ENCODE results near the gene SNX20.

The SNX20 gene

DNA sequence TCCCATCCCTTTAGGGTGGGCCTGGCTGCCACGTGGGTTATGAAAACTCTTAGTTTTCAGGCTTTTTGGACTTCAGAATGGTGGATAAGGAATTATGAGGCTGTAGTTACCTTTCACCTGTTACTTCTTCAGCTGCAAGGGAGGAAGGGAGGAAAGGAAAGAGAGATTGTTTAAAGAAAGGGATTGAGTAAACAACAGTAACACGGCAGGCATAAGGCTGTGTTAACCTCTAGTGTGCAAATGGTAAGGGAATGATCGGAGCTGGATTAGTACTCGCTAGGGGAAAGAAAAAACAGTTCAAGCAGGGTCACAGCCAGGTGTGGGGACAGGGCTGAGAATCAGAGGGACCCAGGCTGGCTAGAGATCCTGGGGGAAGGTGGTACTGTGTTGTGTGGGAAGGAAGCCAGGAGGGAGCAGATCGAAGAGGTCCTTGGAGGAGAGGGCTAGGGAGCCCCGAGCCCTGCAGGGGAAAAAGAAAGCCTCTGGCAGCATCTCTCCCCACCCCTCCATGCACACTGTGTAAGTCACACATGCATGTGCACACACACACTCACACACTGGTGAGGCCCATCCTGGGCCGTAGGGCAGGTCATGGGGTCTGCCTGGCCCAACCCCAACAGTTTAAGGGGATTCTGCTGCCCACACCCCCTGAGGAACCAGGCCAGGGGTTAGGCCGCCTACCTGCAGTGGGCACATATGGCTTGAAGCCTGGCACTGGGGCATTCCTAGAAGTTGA lies 49.7 kb downstream of the SNX20 start:
- Histone ChIP-seq H3K4me1 (ENCODE audit: control insufficient read depth, insufficient read depth, low read length) (peaks cover 11% of the 10 kb centered on the region), H3K9ac (ENCODE audit: low read length) (no peak overlapping the region), H3K27me3 (ENCODE audit: control insufficient read depth, insufficient read depth, low read length) (no peaks in the 10 kb centered on the region), H3K36me3 (ENCODE audit: control insufficient read depth, insufficient read depth, low read length) (no peaks in the 10 kb centered on the region), H3K27ac (ENCODE audit: low read depth, low read length) (no peak overlapping the region), H3K4me3 (ENCODE audit: low read length) (no peak overlapping the region)

DNA sequence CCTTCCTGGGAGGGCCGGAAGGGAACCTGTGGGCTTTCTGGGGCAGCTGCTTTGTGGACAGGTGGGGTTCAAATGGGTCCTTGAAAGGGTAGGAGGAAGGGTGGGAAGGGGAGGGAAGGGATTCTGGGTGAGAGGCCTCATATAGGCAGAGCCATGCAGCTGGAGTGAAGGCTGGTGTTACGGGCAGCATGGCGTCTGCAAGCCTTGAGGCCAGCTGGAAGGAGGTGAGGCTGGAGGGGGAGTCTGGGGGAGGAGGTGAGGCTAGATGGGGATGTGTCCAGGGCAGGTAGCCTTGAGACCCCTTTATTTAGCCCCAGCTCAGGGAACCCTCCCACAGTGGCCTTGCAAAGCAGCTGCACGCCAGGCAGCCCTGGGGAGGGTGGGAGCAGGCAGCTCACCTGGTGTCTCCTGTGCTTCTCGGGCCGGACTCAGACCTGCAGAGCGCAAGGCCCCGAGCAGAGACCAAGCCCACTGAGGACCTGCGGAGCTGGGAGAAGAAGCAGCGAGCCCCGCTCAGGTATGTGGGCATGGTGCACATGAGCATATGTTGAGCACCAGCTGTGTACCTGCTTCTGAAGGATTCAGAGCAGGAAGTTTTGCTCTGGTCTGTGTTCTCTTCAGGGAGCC lies 50.6 kb downstream of the SNX20 start:
- Histone ChIP-seq H3K9ac (ENCODE audit: low read length) (no peak overlapping the region), H3K36me3 (ENCODE audit: control insufficient read depth, insufficient read depth, low read length) (no peaks in the 10 kb centered on the region), H3K27me3 (ENCODE audit: control insufficient read depth, insufficient read depth, low read length) (no peaks in the 10 kb centered on the region), H3K27ac (ENCODE audit: low read depth, low read length) (no peak overlapping the region), H3K4me1 (ENCODE audit: control insufficient read depth, insufficient read depth, low read length) (peaks cover 11% of the 10 kb centered on the region), H3K4me3 (ENCODE audit: low read length) (no peak overlapping the region)

- Histone ChIP-seq H3K4me3 (ENCODE audit: low read length) (no peak overlapping the region), H3K4me1 (ENCODE audit: control insufficient read depth, insufficient read depth, low read length) (peaks cover 11% of the 10 kb centered on the region), H3K36me3 (ENCODE audit: control insufficient read depth, insufficient read depth, low read length) (no peaks in the 10 kb centered on the region), H3K9ac (ENCODE audit: low read length) (no peak overlapping the region), H3K27ac (ENCODE audit: low read depth, low read length) (no peak overlapping the region), H3K27me3 (ENCODE audit: control insufficient read depth, insufficient read depth, low read length) (no peaks in the 10 kb centered on the region)
These were observed 51.8 kb downstream of the SNX20 start for GRCh38 chr16:50629334-50629733.

GRCh38 chr16:50628156-50628802 lies 52.8 kb downstream of the SNX20 start:
- Histone ChIP-seq H3K27me3 (ENCODE audit: control insufficient read depth, insufficient read depth, low read length) (no peaks in the 10 kb centered on the region), H3K4me1 (ENCODE audit: control insufficient read depth, insufficient read depth, low read length) (peaks cover 11% of the 10 kb centered on the region), H3K36me3 (ENCODE audit: control insufficient read depth, insufficient read depth, low read length) (no peaks in the 10 kb centered on the region), H3K9ac (ENCODE audit: low read length) (no peak overlapping the region), H3K4me3 (ENCODE audit: low read length) (no peak overlapping the region), H3K27ac (ENCODE audit: low read depth, low read length) (no peak overlapping the region)

- H3K36me3 ChIP-seq (ENCODE audit: control insufficient read depth, insufficient read depth, low read length): no peaks in the 10 kb centered on the region
These were observed 53.7 kb downstream of the SNX20 start for GRCh38 chr16:50627419-50627818.

GRCh38 chr16:50626868-50627267 lies 54.2 kb downstream of the SNX20 start:
- Histone ChIP-seq H3K4me1 (ENCODE audit: control insufficient read depth, insufficient read depth, low read length) (peaks cover 11% of the 10 kb centered on the region), H3K27me3 (ENCODE audit: control insufficient read depth, insufficient read depth, low read length) (no peaks in the 10 kb centered on the region), H3K27ac (ENCODE audit: low read depth, low read length) (peak overlapping the region; percentile 40), H3K36me3 (ENCODE audit: control insufficient read depth, insufficient read depth, low read length) (no peaks in the 10 kb centered on the region), H3K4me3 (ENCODE audit: low read length) (peak overlapping the region; percentile 16), H3K9ac (ENCODE audit: low read length) (no peak overlapping the region)

More at GRCh38 chr16:50627419-50627818, 53.7 kb downstream of the SNX20 start:
- H3K4me1 ChIP-seq (ENCODE audit: control insufficient read depth, insufficient read depth, low read length): peaks cover 11% of the 10 kb centered on the region
- H3K9ac ChIP-seq (ENCODE audit: low read length): no peak overlapping the region
- peak overlapping the region; percentile 16 for H3K4me3 ChIP-seq (ENCODE audit: low read length)
- H3K27me3 ChIP-seq (ENCODE audit: control insufficient read depth, insufficient read depth, low read length): no peaks in the 10 kb centered on the region
- peak overlapping the region; percentile 40 for H3K27ac ChIP-seq (ENCODE audit: low read depth, low read length)

GRCh38 chr16:50625374-50625773 lies 55.7 kb downstream of the SNX20 start:
- no peak overlapping the region for H3K9ac ChIP-seq (ENCODE audit: low read length)
- no peak overlapping the region for H3K27ac ChIP-seq (ENCODE audit: low read depth, low read length)
- H3K36me3 ChIP-seq (ENCODE audit: control insufficient read depth, insufficient read depth, low read length): no peaks in the 10 kb centered on the region
- H3K27me3 ChIP-seq (ENCODE audit: control insufficient read depth, insufficient read depth, low read length): no peaks in the 10 kb centered on the region
- no peak overlapping the region for H3K4me3 ChIP-seq (ENCODE audit: low read length)
- peaks cover 11% of the 10 kb centered on the region for H3K4me1 ChIP-seq (ENCODE audit: control insufficient read depth, insufficient read depth, low read length)

DNA sequence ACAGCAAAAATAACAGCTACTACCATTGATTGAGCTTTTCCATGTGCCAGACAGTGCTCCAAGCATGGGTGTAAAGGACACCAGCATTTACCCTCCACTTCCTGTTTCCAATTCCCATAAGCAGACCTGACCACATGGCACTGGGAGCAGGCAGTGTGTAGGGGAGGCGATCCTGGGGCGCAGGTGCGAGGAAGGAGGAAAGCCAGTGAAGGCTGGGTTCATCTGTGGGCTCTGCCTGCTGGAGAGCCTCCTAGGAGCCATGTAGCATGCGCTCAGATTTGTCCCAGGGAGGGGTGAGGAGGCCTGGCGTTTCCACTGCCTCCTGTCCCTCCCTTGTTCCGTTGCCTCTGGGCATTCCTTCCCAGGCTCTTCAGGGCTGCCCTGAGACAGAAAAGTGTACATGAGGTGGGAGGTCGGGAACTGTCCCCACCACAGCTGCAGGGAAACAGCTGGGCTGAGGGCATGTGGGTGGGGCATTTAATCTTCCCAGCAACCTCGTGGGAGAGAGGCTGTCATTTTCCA lies 56.6 kb downstream of the SNX20 start:
- H3K27me3 ChIP-seq (ENCODE audit: control insufficient read depth, insufficient read depth, low read length): no peaks in the 10 kb centered on the region
- H3K27ac ChIP-seq (ENCODE audit: low read depth, low read length): no peak overlapping the region
- H3K9ac ChIP-seq (ENCODE audit: low read length): no peak overlapping the region
- H3K36me3 ChIP-seq (ENCODE audit: control insufficient read depth, insufficient read depth, low read length): no peaks in the 10 kb centered on the region
- no peak overlapping the region for H3K4me3 ChIP-seq (ENCODE audit: low read length)
- H3K4me1 ChIP-seq (ENCODE audit: control insufficient read depth, insufficient read depth, low read length): peaks cover 11% of the 10 kb centered on the region

DNA sequence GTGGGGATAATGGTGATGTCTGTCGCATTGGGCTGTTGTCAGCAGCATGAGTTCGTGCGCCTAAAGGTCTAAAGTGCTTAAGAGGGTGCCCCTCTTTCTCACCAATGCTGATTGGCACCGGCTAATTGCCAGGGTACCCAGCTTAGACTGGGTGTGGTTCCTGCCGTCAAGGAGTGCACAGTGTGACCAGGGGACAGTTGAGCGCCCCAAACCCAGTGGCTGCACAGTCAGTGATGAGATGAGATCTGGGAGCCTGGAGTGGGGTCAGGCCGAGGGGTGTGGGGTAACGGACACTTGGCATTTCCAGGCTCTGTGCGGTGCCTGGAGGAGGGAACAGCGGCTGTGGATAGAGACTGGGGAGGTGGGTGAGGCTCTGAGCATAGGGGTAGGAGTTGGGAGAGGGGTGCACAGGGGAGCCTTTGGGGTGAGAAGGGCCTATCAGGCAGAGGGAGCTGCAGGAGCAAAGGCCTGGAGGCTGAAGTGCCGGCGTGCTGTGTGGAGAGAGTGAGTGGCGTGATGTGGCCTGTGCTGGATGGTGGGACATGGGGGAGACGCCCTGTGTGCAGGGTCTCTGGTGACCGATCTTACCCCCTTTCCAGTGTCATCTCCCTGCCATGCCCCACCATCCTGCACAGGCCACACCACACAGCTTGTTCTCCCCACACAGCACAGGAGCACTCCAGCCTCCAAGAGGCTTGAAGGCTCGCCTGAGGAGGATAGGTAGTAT lies 58.3 kb downstream of the SNX20 start:
- no peak overlapping the region for H3K27ac ChIP-seq (ENCODE audit: low read depth, low read length)
- H3K9ac ChIP-seq (ENCODE audit: low read length): no peak overlapping the region
- H3K4me3 ChIP-seq (ENCODE audit: low read length): no peak overlapping the region
- H3K4me1 ChIP-seq (ENCODE audit: control insufficient read depth, insufficient read depth, low read length): peaks cover 11% of the 10 kb centered on the region
- H3K27me3 ChIP-seq (ENCODE audit: control insufficient read depth, insufficient read depth, low read length): no peaks in the 10 kb centered on the region
- no peaks in the 10 kb centered on the region for H3K36me3 ChIP-seq (ENCODE audit: control insufficient read depth, insufficient read depth, low read length)

DNA sequence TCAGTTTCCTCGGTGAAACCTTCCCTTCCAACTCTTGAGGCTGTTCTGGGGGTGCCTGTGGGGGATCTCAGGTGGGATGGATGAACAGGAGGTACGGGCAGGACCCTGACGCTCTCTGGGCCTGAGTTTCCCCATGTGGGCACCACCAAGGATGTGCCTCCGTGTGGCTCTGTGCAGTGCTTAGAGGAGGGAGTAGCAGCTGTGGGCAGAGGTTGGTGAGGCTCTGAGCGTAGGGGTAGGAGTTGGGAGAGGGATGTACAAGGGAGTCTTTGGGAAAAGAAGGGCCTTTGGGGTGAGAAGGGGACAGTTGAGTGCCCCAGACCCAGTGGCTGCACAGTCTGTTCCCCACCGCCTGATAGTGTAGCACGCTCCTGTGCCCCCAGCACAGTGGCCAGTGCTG lies 59.1 kb downstream of the SNX20 start:
- peaks cover 12% of the 10 kb centered on the region for H3K4me1 ChIP-seq (ENCODE audit: control insufficient read depth, insufficient read depth, low read length)
- no peaks in the 10 kb centered on the region for H3K27me3 ChIP-seq (ENCODE audit: control insufficient read depth, insufficient read depth, low read length)
- no peaks in the 10 kb centered on the region for H3K36me3 ChIP-seq (ENCODE audit: control insufficient read depth, insufficient read depth, low read length)
- H3K27ac ChIP-seq (ENCODE audit: low read depth, low read length): no peak overlapping the region
- H3K9ac ChIP-seq (ENCODE audit: low read length): no peak overlapping the region
- no peak overlapping the region for H3K4me3 ChIP-seq (ENCODE audit: low read length)
